Esophagus muscularis mucosa (tissue), 3 donors: ENCODE measurements around the gene PRSS36.

Experiments used
- CTCF ChIP-seq, 3 experiments: fragments of 200-600 bp in 2 of 3; fragments of 450-650 bp in 1 of 3; sonication (generic) in 2 of 3; IDR thresholded peaks; one replicate each; pipeline ENCODE4 v1.5.1; 2017 to 2019; ENCODE audit warnings: antibody characterized with exemption in 3 of 3, mild to moderate bottlenecking in 2 of 3, moderate library complexity in 1 of 3
- POLR2AphosphoS5 ChIP-seq, 2 donors: sonication (generic); formaldehyde crosslinking; IDR thresholded peaks; one replicate each; pipeline ENCODE4 v1.6.1; 2017; ENCODE audit warnings: antibody characterized with exemption in 2 of 2

GRCh38 chr16:31147574-31147973 lies 2.3 kb downstream of the PRSS36 start:
- TF ChIP-seq CTCF (IDR thresholded peaks at IDR 0.05) (no peak), POLR2AphosphoS5 (IDR thresholded peaks at IDR 0.05) (no peak)
